ENCODE data around the gene ABHD4.

ABHD4 gene

GRCh38 chr14:22648506-22648905, 50.4 kb downstream of the ABHD4 start:
- in situ Hi-C loops (cut with MboI; ENCODE audit: low sequenced_read_pairs, unreplicated experiment) = loop anchor here (5.0 kb wide), 1 partner anchor 71 kb away; no protein-coding TSS in a partner anchor
- DNase-seq (ENCODE audit: low spot score) = no peak
- TF ChIP-seq, protein P1, sequence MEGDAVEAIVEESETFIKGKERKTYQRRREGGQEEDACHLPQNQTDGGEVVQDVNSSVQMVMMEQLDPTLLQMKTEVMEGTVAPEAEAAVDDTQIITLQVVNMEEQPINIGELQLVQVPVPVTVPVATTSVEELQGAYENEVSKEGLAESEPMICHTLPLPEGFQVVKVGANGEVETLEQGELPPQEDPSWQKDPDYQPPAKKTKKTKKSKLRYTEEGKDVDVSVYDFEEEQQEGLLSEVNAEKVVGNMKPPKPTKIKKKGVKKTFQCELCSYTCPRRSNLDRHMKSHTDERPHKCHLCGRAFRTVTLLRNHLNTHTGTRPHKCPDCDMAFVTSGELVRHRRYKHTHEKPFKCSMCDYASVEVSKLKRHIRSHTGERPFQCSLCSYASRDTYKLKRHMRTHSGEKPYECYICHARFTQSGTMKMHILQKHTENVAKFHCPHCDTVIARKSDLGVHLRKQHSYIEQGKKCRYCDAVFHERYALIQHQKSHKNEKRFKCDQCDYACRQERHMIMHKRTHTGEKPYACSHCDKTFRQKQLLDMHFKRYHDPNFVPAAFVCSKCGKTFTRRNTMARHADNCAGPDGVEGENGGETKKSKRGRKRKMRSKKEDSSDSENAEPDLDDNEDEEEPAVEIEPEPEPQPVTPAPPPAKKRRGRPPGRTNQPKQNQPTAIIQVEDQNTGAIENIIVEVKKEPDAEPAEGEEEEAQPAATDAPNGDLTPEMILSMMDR (IDR thresholded peaks at IDR 0.05; ENCODE audit: borderline replicate concordance, control extremely low read depth, extremely low read depth, insufficient read depth, missing control alignments) = no peak

DNA sequence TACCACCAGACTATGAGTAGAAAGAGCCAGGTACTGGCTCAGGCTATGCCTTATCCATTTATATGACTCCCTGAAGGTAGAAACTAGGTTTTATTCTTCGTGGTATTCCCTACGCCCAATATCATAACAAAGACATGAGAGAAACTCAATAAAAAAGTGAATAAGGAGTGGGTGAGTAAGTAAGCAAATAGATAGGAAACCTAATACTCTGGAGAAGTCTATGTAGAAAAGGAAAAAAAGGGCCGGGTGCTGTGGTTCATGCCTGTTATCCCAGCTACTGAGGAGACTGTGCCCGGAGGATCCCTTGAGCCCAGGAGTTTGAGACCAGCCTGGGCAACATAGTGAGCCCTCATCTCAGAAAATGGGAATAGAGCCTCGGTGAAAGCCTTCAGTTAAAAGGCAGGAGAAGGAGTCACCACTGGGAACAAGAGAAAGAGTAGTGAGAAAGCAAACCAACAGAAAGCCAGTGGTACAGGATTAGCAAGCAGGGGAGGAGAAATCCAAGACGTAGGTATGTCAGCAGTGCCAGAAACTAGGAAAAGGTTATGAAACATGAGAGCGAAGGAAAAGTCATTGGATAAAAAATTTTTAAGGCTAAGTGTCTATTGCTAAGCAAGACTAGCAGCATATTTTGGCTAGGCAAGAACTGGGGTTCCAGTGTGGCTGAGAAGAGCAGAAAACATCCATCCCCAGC, 52.1 kb downstream of the ABHD4 start:
- no peak for DNase-seq (ENCODE audit: low spot score)
- in situ Hi-C loops (cut with MboI; ENCODE audit: low sequenced_read_pairs, unreplicated experiment) = no loop called here
- TF ChIP-seq, protein P1 (IDR thresholded peaks at IDR 0.05; ENCODE audit: borderline replicate concordance, control extremely low read depth, extremely low read depth, insufficient read depth, missing control alignments) = no peak

- in situ Hi-C loops (cut with MboI; ENCODE audit: low sequenced_read_pairs, unreplicated experiment) = no loop called here
- DNase-seq (ENCODE audit: low spot score) = no peak
- TF ChIP-seq, protein P1 (IDR thresholded peaks at IDR 0.05; ENCODE audit: borderline replicate concordance, control extremely low read depth, extremely low read depth, insufficient read depth, missing control alignments) = no peak
Measured at GRCh38 chr14:22650960-22651521, 52.9 kb downstream of the ABHD4 start.

DNA sequence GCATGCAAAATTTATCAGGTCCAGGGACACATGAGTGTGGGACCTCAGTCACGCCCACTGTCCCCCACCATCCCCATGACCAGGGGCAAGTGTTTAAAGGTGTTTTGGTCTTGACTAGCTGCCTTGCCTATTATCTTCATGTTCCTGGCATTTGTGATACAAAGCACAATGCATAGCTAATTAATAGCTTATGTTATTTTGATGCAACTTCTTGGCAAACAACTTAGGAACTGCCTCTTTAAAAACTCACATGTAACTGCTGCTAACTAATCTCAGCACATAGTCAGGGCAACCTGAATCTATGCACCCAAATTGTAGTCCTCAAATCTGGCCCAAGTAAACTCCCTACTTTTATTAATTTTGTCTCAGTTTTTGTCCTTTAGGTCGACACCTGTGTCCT, 53.5 kb downstream of the ABHD4 start:
- TF ChIP-seq, protein P1 (IDR thresholded peaks at IDR 0.05; ENCODE audit: borderline replicate concordance, control extremely low read depth, extremely low read depth, insufficient read depth, missing control alignments) = no peak
- no peak for DNase-seq (ENCODE audit: low spot score)
- in situ Hi-C loops (cut with MboI; ENCODE audit: low sequenced_read_pairs, unreplicated experiment) = no loop called here

DNA sequence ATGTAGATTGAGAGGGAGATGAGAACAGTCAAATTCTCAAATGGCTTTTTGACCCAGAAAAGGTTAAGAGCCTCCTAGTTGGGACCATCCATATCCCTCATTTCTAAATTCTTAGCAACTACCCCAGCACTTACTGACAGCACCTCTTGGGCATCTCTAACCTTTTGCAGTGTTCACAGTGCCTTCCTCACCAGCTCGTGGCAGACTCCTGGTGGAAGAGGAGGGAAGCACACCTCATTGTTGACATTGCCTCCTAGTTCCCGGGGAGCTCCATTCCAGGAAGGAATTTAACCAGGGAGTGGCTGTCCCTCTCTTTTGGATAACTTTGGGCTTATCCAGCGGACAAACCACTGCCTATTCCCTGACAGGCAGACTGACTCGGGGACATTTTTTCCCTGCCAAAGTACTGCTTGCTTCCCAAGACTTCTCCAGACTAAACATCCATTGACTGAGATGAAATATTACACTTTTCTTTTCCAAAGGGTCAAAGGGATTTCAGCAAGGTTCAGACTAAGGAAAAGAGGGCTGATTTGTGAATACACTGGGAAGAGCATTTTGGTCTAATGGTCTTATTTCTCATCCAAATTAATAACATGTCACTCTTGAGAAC, 55.0 kb downstream of the ABHD4 start:
- in situ Hi-C loops (cut with MboI; ENCODE audit: low sequenced_read_pairs, unreplicated experiment) = no loop called here
- TF ChIP-seq, protein P1 (IDR thresholded peaks at IDR 0.05; ENCODE audit: borderline replicate concordance, control extremely low read depth, extremely low read depth, insufficient read depth, missing control alignments) = peak; percentile 59
- DNase-seq (ENCODE audit: low spot score) = peak; percentile 61

DNA sequence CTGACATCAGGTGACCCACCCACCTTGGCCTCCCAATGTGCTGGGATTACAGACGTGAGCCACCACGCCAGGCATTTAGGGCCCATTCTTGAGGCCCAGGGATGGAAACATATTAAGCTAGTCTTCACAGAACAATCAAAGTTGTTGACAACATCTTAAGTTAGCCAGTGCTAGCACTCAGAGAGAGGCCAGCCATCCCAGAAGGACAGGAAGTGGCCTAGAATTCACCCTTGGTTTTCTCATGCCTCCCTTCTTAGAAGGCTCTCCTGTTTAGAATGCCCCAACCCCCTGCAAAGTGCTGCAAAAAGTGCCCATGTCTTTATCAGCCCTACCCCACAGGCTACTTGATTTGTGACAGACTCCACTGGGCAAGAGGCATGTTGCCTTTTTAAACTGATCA, 58.1 kb downstream of the ABHD4 start:
- in situ Hi-C loops (cut with MboI; ENCODE audit: low sequenced_read_pairs, unreplicated experiment) = no loop called here
- no peak for DNase-seq (ENCODE audit: low spot score)
- TF ChIP-seq, protein P1 (IDR thresholded peaks at IDR 0.05; ENCODE audit: borderline replicate concordance, control extremely low read depth, extremely low read depth, insufficient read depth, missing control alignments) = no peak

Data from GM13976 (cell line).